Endothelial cell of umbilical vein (primary cell): ENCODE measurements around the gene LGALS3BP. TPM values are rescaled to one million over a fixed set of nuclear protein-coding genes. Genes with fewer than 3 reads are reported as not detected.

Experiments
- BruUV-seq: library from RNA; stranded (reverse); fragments of 400-500 nt; replicated peaks from 2 replicates; lab custom pipeline; 2021; lab: Mats Ljungman, UMichigan
- CTCF ChIA-PET: fragments of 300-600, 350-600 bp; sonication (Branson Sonifier 250); formaldehyde crosslinking; loops from one replicate; lab custom pipeline; 2021; ENCODE audit warnings: antibody characterized with exemption, inconsistent platforms; lab: Charles Lee
- POLR2A ChIA-PET: fragments of 300-600, 350-600 bp; sonication (Branson Sonifier 250); formaldehyde crosslinking; loops from one replicate; lab custom pipeline; 2021; ENCODE audit warnings: antibody characterized with exemption, inconsistent platforms; lab: Charles Lee
- DNase-seq: peaks from one replicate; pipeline ENCODE4 v3.0.0-alpha.2; 2011; ENCODE audit warnings: low read depth, low spot score
- FAIRE-seq: peaks from 2 replicates; lab custom pipeline; 2011; peaks lifted over from hg19 to GRCh38; lab: Jason Lieb, UNC
- H2AFZ ChIP-seq: 2 replicates; pipeline ENCODE4 v1.6.0; 2012; ENCODE audit warnings: low read depth, low read length, control low read depth, inconsistent platforms
- H3K27ac ChIP-seq: 2 replicates; pipeline ENCODE4 v1.5.1; 2011; ENCODE audit warnings: low read depth, mild to moderate bottlenecking, control low read depth, low read length, moderate library complexity; ENCODE audit not compliant: insufficient read depth
- H3K27me3 ChIP-seq, 2 experiments: 2 replicates each; pipeline versions ENCODE4 v1.6.0 to v1.6.1; 2011; ENCODE audit warnings: low read length in 2 of 2, mixed read lengths in 1 of 2; ENCODE audit not compliant: control insufficient read depth in 2 of 2, insufficient read depth in 2 of 2
- H3K36me3 ChIP-seq, 2 experiments: 2 replicates in 1 of 2; 3 replicates in 1 of 2; pipeline ENCODE4 v1.5.1; 2011; ENCODE audit warnings: low read length in 2 of 2, mild to moderate bottlenecking in 1 of 2, moderate library complexity in 1 of 2; ENCODE audit not compliant: control insufficient read depth in 2 of 2, insufficient read depth in 2 of 2; ENCODE audit errors: extremely low read depth in 1 of 2
- H3K4me1 ChIP-seq: 3 replicates; pipeline ENCODE4 v1.5.1; 2011; ENCODE audit warnings: mild to moderate bottlenecking, low read length; ENCODE audit not compliant: control insufficient read depth, insufficient read depth; ENCODE audit errors: extremely low read depth
- H3K4me2 ChIP-seq: 2 replicates; pipeline ENCODE4 v1.6.1; 2011; ENCODE audit warnings: low read length, control low read depth, mixed read lengths; ENCODE audit not compliant: insufficient read depth
- H3K4me3 ChIP-seq, 3 experiments: fragments of 200-600 bp in 1 of 3; sonication (generic), shearing (Covaris generic) in 1 of 3; replicated peaks in 1 of 3; 2 replicates each; pipeline ENCODE4 v1.5.1; 2011 to 2016; ENCODE audit warnings: control low read depth in 3 of 3, low read length in 3 of 3, mild to moderate bottlenecking in 2 of 3, inconsistent platforms in 1 of 3, low read depth in 1 of 3, moderate library complexity in 1 of 3; ENCODE audit not compliant: insufficient read depth in 1 of 3
- H3K79me2 ChIP-seq: 2 replicates; pipeline ENCODE4 v1.6.0; 2012; ENCODE audit warnings: low read length, inconsistent platforms; ENCODE audit not compliant: control insufficient read depth, insufficient read depth
- H3K9ac ChIP-seq: replicated peaks from 2 replicates; pipeline ENCODE3; 2011; ENCODE audit warnings: low read length, control low read depth; ENCODE audit not compliant: insufficient read depth; ENCODE audit errors: extremely low read depth
- H3K9me1 ChIP-seq: replicated peaks from 3 replicates; pipeline ENCODE4 v1.6.0; 2011; ENCODE audit warnings: mild to moderate bottlenecking, low read length; ENCODE audit not compliant: control insufficient read depth, insufficient read depth; ENCODE audit errors: extremely low read depth
- H3K9me3 ChIP-seq: replicated peaks from 2 replicates; pipeline ENCODE4 v1.5.1; 2012; ENCODE audit warnings: low read length, inconsistent platforms; ENCODE audit not compliant: control insufficient read depth, insufficient read depth
- H4K20me1 ChIP-seq: replicated peaks from 2 replicates; pipeline ENCODE3; 2011; ENCODE audit warnings: mild to moderate bottlenecking, low read length; ENCODE audit not compliant: control insufficient read depth, insufficient read depth; ENCODE audit errors: extremely low read depth
- EZH2 ChIP-seq: IDR thresholded peaks from 2 replicates; pipeline ENCODE4 v1.6.1; 2012; ENCODE audit warnings: borderline replicate concordance, low read depth, mild to moderate bottlenecking, moderate library complexity, low read length, inconsistent platforms; ENCODE audit not compliant: severe bottlenecking
- FOS ChIP-seq: IDR thresholded peaks from 2 replicates; pipeline ENCODE4 v1.6.1; 2011; ENCODE audit warnings: mild to moderate bottlenecking, low read length, moderate library complexity, borderline replicate concordance; ENCODE audit not compliant: insufficient read depth
- GATA2 ChIP-seq: IDR thresholded peaks from 2 replicates; pipeline ENCODE4 v1.7.0; 2011; ENCODE audit warnings: low read depth, mild to moderate bottlenecking, moderate library complexity, mixed read lengths, low read length; ENCODE audit not compliant: insufficient read length, insufficient read depth
- JUN ChIP-seq: IDR thresholded peaks from 2 replicates; pipeline ENCODE4 v1.6.1; 2011; ENCODE audit warnings: borderline replicate concordance, low read depth; ENCODE audit not compliant: insufficient read length, insufficient read depth
- MYC ChIP-seq: IDR thresholded peaks from one replicate; pipeline ENCODE4 v1.6.1; 2011; ENCODE audit warnings: mild to moderate bottlenecking, low read depth, low read length
- POLR2A ChIP-seq: IDR thresholded peaks from 2 replicates; pipeline ENCODE4 v1.6.1; 2012; ENCODE audit warnings: low read depth, mild to moderate bottlenecking, control low read depth, low read length
- POLR2AphosphoS5 ChIP-seq: IDR thresholded peaks from 2 replicates; pipeline ENCODE4 v1.6.1; 2012; ENCODE audit warnings: low read depth, mild to moderate bottlenecking, control low read depth, low read length, moderate library complexity; ENCODE audit not compliant: insufficient read depth
- dilution Hi-C: fragments of 300-500 bp; cut with MboI; formaldehyde crosslinking; loops from one replicate; pipeline ENCODE4 v1.15.0; 2019; ENCODE audit warnings: low sequenced_read_pairs; ENCODE audit not compliant: extremely low pct_ligation_motif_present
- intact Hi-C: fragments of 100-400 bp; cut with micrococcal nuclease; formaldehyde crosslinking; loops from one replicate; pipeline ENCODE4 v1.10.0; 2022
- polyA plus RNA-seq, 4 experiments: library from polyadenylated mRNA; depleted of rRNA in 3 of 4; stranded (reverse) in 3 of 4; unstranded in 1 of 4; fragments of >200 nt; gene quantifications; 2 replicates each; pipeline versions ENCODE4 v1.2.1 to v1.2.3, GENCODE V29; 2011 to 2012; ENCODE audit warnings: missing spikeins in 1 of 4
- total RNA-seq: library from RNA; stranded (reverse); gene quantifications from 2 replicates; pipeline ENCODE4 v1.2.3, GENCODE V29; 2021
- TF ChIP-seq, protein P1 (sequence below): IDR thresholded peaks from 2 replicates; pipeline ENCODE4 v1.6.1; 2011; ENCODE audit not compliant: insufficient read depth, insufficient read length
- TF ChIP-seq, protein P2 (sequence below), 2 donors: IDR thresholded peaks; 1 replicate in 1 of 2; 2 replicates in 1 of 2; pipeline ENCODE4 v1.5.1; 2011; ENCODE audit warnings: low read length in 2 of 2, mild to moderate bottlenecking in 2 of 2, moderate library complexity in 2 of 2, control low read depth in 1 of 2, inconsistent platforms in 1 of 2, low read depth in 1 of 2; ENCODE audit not compliant: insufficient read depth in 1 of 2; ENCODE audit errors: extremely low read depth in 1 of 2

Gene LGALS3BP
- total and polyA plus RNA-seq, 2 donors (not counting 3 experiments of a cell fraction or from before 2014, with no cell fraction given): 0.77 to 1.3 TPM

DNA sequence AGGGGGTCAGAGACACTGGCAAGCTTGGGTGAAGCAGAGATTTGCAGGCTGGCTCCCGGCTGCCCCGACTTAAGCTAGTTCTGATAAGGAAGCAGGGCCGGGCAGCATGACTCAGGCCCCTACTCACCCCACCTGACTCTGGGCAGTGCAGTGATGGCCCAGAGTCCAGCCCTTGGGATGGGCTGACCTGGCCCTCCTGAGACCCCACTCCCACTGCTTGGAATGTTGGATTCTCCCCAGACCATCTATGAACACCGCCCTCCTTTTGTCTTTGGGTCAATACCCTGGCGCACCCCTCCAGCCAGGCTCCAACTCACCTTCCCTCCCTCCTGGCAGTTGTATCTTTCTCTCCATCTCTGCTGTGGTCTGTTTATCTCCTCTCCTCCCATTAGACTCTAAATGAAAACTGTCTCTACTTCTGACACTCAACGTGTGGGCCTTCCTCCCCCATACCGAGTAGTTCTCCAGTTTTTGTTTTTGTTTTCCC is 21.0 kb downstream of the LGALS3BP start:
- Histone ChIP-seq H3K36me3 (no peaks in the 10 kb centered on the region), H3K4me2 (no peak overlapping the region), H3K79me2 (no peaks in the 10 kb centered on the region), H3K9me1 (no peaks in the 10 kb centered on the region), H3K4me1 (no peaks in the 10 kb centered on the region), H3K4me3 (no peak overlapping the region), H3K9me3 (no peaks in the 10 kb centered on the region), H2AFZ (no peak overlapping the region), H3K27ac (no peak overlapping the region), H3K27me3 (no peaks in the 10 kb centered on the region), H3K9ac (no peak overlapping the region), H4K20me1 (no peaks in the 10 kb centered on the region)
- ChIA-PET CTCF (interaction anchor here (1.5 to 3.0 kb wide), 3 partner anchors 13 to 92 kb away, joined by 5 to 10 read pairs (median 5); no protein-coding TSS in a partner anchor), POLR2A (no interaction called here)
- dilution Hi-C loops (no loop called here), intact Hi-C loops (no loop called here)
- peak; percentile 48 for FAIRE-seq
- no TSS peak for BruUV-seq
- TF ChIP-seq MYC: no peak
- no peak for TF ChIP-seq POLR2A
- TF ChIP-seq, protein P1, sequence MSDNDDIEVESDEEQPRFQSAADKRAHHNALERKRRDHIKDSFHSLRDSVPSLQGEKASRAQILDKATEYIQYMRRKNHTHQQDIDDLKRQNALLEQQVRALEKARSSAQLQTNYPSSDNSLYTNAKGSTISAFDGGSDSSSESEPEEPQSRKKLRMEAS: no peak
- no peak for TF ChIP-seq JUN
- TF ChIP-seq EZH2: no peak
- no peak for TF ChIP-seq GATA2
- no peak for TF ChIP-seq POLR2AphosphoS5
- DNase-seq: no peak

- Histone ChIP-seq H3K36me3 (no peaks in the 10 kb centered on the region), H2AFZ (no peak overlapping the region), H3K4me2 (no peak overlapping the region), H3K4me3 (no peak overlapping the region), H4K20me1 (no peaks in the 10 kb centered on the region), H3K9ac (no peak overlapping the region), H3K9me3 (no peaks in the 10 kb centered on the region), H3K27me3 (no peaks in the 10 kb centered on the region), H3K27ac (no peak overlapping the region), H3K9me1 (no peaks in the 10 kb centered on the region), H3K4me1 (no peaks in the 10 kb centered on the region), H3K79me2 (no peaks in the 10 kb centered on the region)
- no peak for FAIRE-seq
- TF ChIP-seq FOS (no peak), POLR2AphosphoS5 (no peak), GATA2 (no peak), EZH2 (no peak)
- TF ChIP-seq, protein P2, sequence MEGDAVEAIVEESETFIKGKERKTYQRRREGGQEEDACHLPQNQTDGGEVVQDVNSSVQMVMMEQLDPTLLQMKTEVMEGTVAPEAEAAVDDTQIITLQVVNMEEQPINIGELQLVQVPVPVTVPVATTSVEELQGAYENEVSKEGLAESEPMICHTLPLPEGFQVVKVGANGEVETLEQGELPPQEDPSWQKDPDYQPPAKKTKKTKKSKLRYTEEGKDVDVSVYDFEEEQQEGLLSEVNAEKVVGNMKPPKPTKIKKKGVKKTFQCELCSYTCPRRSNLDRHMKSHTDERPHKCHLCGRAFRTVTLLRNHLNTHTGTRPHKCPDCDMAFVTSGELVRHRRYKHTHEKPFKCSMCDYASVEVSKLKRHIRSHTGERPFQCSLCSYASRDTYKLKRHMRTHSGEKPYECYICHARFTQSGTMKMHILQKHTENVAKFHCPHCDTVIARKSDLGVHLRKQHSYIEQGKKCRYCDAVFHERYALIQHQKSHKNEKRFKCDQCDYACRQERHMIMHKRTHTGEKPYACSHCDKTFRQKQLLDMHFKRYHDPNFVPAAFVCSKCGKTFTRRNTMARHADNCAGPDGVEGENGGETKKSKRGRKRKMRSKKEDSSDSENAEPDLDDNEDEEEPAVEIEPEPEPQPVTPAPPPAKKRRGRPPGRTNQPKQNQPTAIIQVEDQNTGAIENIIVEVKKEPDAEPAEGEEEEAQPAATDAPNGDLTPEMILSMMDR (IDR thresholded peaks at IDR 0.05; ENCODE audit: extremely low read depth in 1 of 2, insufficient read depth in 1 of 2, low read depth in 1 of 2, low read length in 2 of 2): no peak
- TF ChIP-seq, protein P1: no peak
- intact Hi-C loops: no loop called here
- CTCF ChIA-PET: interaction anchor here (1.5 to 3.0 kb wide), 3 partner anchors 11 to 91 kb away, joined by 4 to 10 read pairs (median 8); no protein-coding TSS in a partner anchor
- dilution Hi-C loops: no loop called here
- POLR2A ChIA-PET: no interaction called here
- DNase-seq: no peak
- BruUV-seq: no TSS peak
These were observed 22.6 kb downstream of the LGALS3BP start for GRCh38 chr17:78957128-78957527.
